K562 (cell line): ENCODE results near the gene MYBL2. TPM values are rescaled to one million over a fixed set of nuclear protein-coding genes. Genes with fewer than 3 reads are reported as not detected.

Experiments used
- ATAC-seq: fragments of 200-7000 bp; cut with Tn5 transposase; 3 replicates; pipeline ENCODE4 v1.9.1; 2020; ENCODE audit warnings: moderate library complexity
- BruUV-seq: library from RNA; stranded (reverse); fragments of 400-500 nt; replicated peaks from 2 replicates; lab custom pipeline; 2021; lab: Mats Ljungman, UMichigan
- CTCF ChIA-PET: fragments of 300-600 bp; formaldehyde crosslinking; extraction: SDS; loops from one replicate; lab custom pipeline; 2021; ENCODE audit warnings: low intra/inter-chr PET ratio; lab: Yijun Ruan, JAX
- POLR2A ChIA-PET: fragments of 300-600, 350-650 bp; sonication (Branson Sonifier 250); formaldehyde crosslinking; extraction: SDS; loops from one replicate; lab custom pipeline; 2021; ENCODE audit warnings: antibody characterized with exemption, inconsistent platforms; lab: Yijun Ruan, JAX
- DNase-seq, 4 experiments: peaks; one replicate each; pipeline versions ENCODE4 v3.0.0 to v3.0.0-alpha.2; 2011 to 2018; ENCODE audit warnings: low spot score in 3 of 4, mixed read lengths in 3 of 4; ENCODE audit errors: extremely low read depth in 1 of 4
- FAIRE-seq: peaks from 2 replicates; lab custom pipeline; 2011; peaks lifted over from hg19 to GRCh38; lab: Jason Lieb, UNC
- H2AFZ ChIP-seq: 2 replicates; pipeline ENCODE4 v1.6.0; 2011; ENCODE audit warnings: low read depth, low read length, control low read depth, inconsistent platforms
- H3K27ac ChIP-seq: fragments of 200-600 bp; 3 replicates; pipeline ENCODE4 v1.8.0; 2011; ENCODE audit warnings: low read depth, mild to moderate bottlenecking, control low read depth, inconsistent platforms, low read length, moderate library complexity, mixed read lengths; ENCODE audit errors: extremely low read depth
- H3K27me3 ChIP-seq, 2 experiments: fragments of 300-600 bp in 1 of 2; 2 replicates in 1 of 2; 3 replicates in 1 of 2; pipeline versions ENCODE4 v1.6.0 to v1.8.0; 2011; ENCODE audit warnings: inconsistent platforms in 2 of 2, low read length in 2 of 2, mild to moderate bottlenecking in 1 of 2, mixed read lengths in 1 of 2, moderate library complexity in 1 of 2; ENCODE audit not compliant: control insufficient read depth in 2 of 2, insufficient read depth in 2 of 2
- H3K36me3 ChIP-seq: fragments of 300-600 bp; 3 replicates; pipeline ENCODE4 v1.8.0; 2011; ENCODE audit warnings: mild to moderate bottlenecking, low read length, inconsistent platforms; ENCODE audit not compliant: control insufficient read depth, insufficient read depth
- H3K4me1 ChIP-seq, 2 experiments: fragments of 200-600 bp in 1 of 2; replicated peaks in 1 of 2; 2 replicates in 1 of 2; 3 replicates in 1 of 2; pipeline versions ENCODE4 v1.5.1 to v1.8.0; 2011; ENCODE audit warnings: inconsistent platforms in 2 of 2, low read length in 2 of 2, mild to moderate bottlenecking in 1 of 2, mixed read lengths in 1 of 2, moderate library complexity in 1 of 2; ENCODE audit not compliant: control insufficient read depth in 2 of 2, insufficient read depth in 2 of 2
- H3K4me2 ChIP-seq: 2 replicates; pipeline ENCODE4 v1.6.1; 2011; ENCODE audit warnings: low read length, control low read depth, inconsistent platforms, mixed read lengths; ENCODE audit not compliant: insufficient read depth
- H3K4me3 ChIP-seq: fragments of 200-600 bp; sonication (generic), shearing (Covaris generic); 2 replicates; pipeline ENCODE4 v1.5.1; 2016; ENCODE audit warnings: control low read depth, inconsistent platforms
- H3K79me2 ChIP-seq: fragments of 200-600 bp; 3 replicates; pipeline ENCODE4 v1.8.0; 2011; ENCODE audit warnings: low read length, inconsistent platforms; ENCODE audit not compliant: control insufficient read depth, insufficient read depth
- H3K9ac ChIP-seq, 2 experiments: 2 replicates each; pipeline versions ENCODE4 v1.6.0 to v1.6.1; 2011; ENCODE audit warnings: low read depth in 2 of 2, low read length in 2 of 2, control low read depth in 1 of 2, inconsistent platforms in 1 of 2, mild to moderate bottlenecking in 1 of 2, mixed read lengths in 1 of 2; ENCODE audit not compliant: insufficient read depth in 1 of 2
- H3K9me1 ChIP-seq: one replicate; pipeline ENCODE4 v1.6.0; 2011; ENCODE audit warnings: inconsistent platforms, mild to moderate bottlenecking, low read length, moderate library complexity; ENCODE audit not compliant: control insufficient read depth, insufficient read depth
- H3K9me3 ChIP-seq: replicated peaks from 2 replicates; pipeline ENCODE4 v1.5.1; 2011; ENCODE audit warnings: low read depth, low read length, inconsistent platforms; ENCODE audit not compliant: control insufficient read depth, insufficient read depth
- H4K20me1 ChIP-seq: replicated peaks from 2 replicates; pipeline ENCODE4 v1.6.1; 2011; ENCODE audit warnings: low read length, inconsistent platforms, mixed read lengths; ENCODE audit not compliant: control insufficient read depth, insufficient read depth
- FOS ChIP-seq: IDR thresholded peaks from 3 replicates; pipeline ENCODE4 v1.6.1; 2011; ENCODE audit not compliant: insufficient read length; ENCODE audit errors: extremely low read depth
- FUS ChIP-seq: fragments of 200-400 bp; formaldehyde crosslinking; optimal IDR thresholded peaks from 2 replicates; pipeline ENCODE3; 2017; ENCODE audit warnings: low read depth, low read length
- PKNOX1 ChIP-seq: fragments of 450-650 bp; IDR thresholded peaks from 2 replicates; pipeline ENCODE4 v1.6.1; 2016
- RFX7 ChIP-seq: fragments of 250-450 bp; sonication (Bioruptor Pico); IDR thresholded peaks from 2 replicates; pipeline ENCODE4 v1.5.1; 2021; ENCODE audit warnings: mild to moderate bottlenecking
- ZNF274 ChIP-seq: IDR thresholded peaks from 2 replicates; pipeline ENCODE4 v1.6.1; 2011; ENCODE audit warnings: low read depth, mild to moderate bottlenecking, low read length, moderate library complexity, borderline replicate concordance
- WGBS: fragments of 100-300 bp; shearing (Covaris generic); methylation state at CpG from one replicate; pipeline ENCODE4 v1.1.6; 2016; ENCODE audit warnings: low coverage, mixed read lengths; ENCODE audit not compliant: insufficient coverage; ENCODE audit errors: missing lambda C conversion rate; 5-methylcytosine and 5-hydroxymethylcytosine counted together
- in situ Hi-C: fragments of 300-500 bp; cut with MboI; formaldehyde crosslinking; loops from 4 replicates; pipeline ENCODE4 v1.15.0; 2018; ENCODE audit warnings: inconsistent platforms, mixed read lengths
- intact Hi-C: fragments of 100-400 bp; cut with micrococcal nuclease; formaldehyde crosslinking; loops from 2 replicates; pipeline ENCODE4 v1.14.2; 2022
- polyA plus RNA-seq, 8 experiments: library from polyadenylated mRNA; depleted of rRNA in 4 of 8; stranded (reverse) in 5 of 8; unstranded in 3 of 8; fragments of >200 nt; fragmentation: Nextera tagmentation in 2 of 8; fragmentation: Illumina TruSeq in 1 of 8; extraction: Ambion mirVana in 2 of 8; extraction: Trizol in 1 of 8; gene quantifications; 2 replicates each; pipeline versions ENCODE4 v1.2.1 to v1.2.3, GENCODE V29; 2011 to 2014; ENCODE audit warnings: inconsistent platforms in 1 of 8, missing spikeins in 1 of 8
- total RNA-seq, 7 experiments: library from RNA; depleted of rRNA in 6 of 7; stranded (reverse); fragments of >200 nt in 6 of 7; fragmentation: Illumina TruSeq in 2 of 7; extraction: Trizol in 2 of 7; gene quantifications; 2 replicates each; pipeline versions ENCODE4 v1.2.1 to v1.2.3, GENCODE V29; 2011 to 2021; ENCODE audit warnings: low replicate concordance in 1 of 7

The MYBL2 gene
- total and polyA plus RNA-seq, 9 of the 15 experiments (the other 6 are each of a cell fraction or from before 2014, with no cell fraction given), result 4.4 to 169 (median 52.5) TPM

GRCh38 chr20:43680981-43681380 lies 14.1 kb downstream of the MYBL2 start:
- no TSS peak for BruUV-seq
- H2AFZ ChIP-seq, result no peak overlapping the region
- peaks cover 27% of the 10 kb centered on the region for H3K79me2 ChIP-seq
- H4K20me1 ChIP-seq, result peaks cover 16% of the 10 kb centered on the region
- no peak overlapping the region for H3K4me2 ChIP-seq
- no peak for DNase-seq
- no peak for TF ChIP-seq FUS
- TF ChIP-seq PKNOX1, result no peak
- TF ChIP-seq FOS, result no peak
- H3K9me3 ChIP-seq, result no peaks in the 10 kb centered on the region
- H3K36me3 ChIP-seq, result peaks cover 59% of the 10 kb centered on the region; the same call in 2 of the 3 replicates
- intact Hi-C loops, result no loop called here
- H3K9me1 ChIP-seq, result peaks cover 6% of the 10 kb centered on the region
- H3K4me3 ChIP-seq, result no peak overlapping the region
- no peak for ATAC-seq
- 89% methylated on average over 7 of the region's 7 CpGs for WGBS
- peaks cover 9 to 14% of the 10 kb centered on the region in 2 experiments; a peak in 4 of 5 replicates for H3K4me1 ChIP-seq
- no peak for FAIRE-seq
- in situ Hi-C loops, result no loop called here
- no peaks in the 10 kb centered on the region for H3K27me3 ChIP-seq
- ChIA-PET CTCF (interaction anchor here (1.0 kb wide), 1 partner anchor 96 kb away, joined by 3 read pairs; no protein-coding TSS in a partner anchor), POLR2A (interaction anchor here (0.7 to 1.2 kb wide), 3 partner anchors 10 to 43 kb away, joined by 3 to 4 read pairs (median 3); no protein-coding TSS in a partner anchor)
- no peak overlapping the region for H3K9ac ChIP-seq
- no peak overlapping the region for H3K27ac ChIP-seq

GRCh38 chr20:43681468-43681942 lies 14.6 kb downstream of the MYBL2 start:
- Histone ChIP-seq H3K36me3 (peaks cover 59% of the 10 kb centered on the region; the same call in 2 of the 3 replicates), H4K20me1 (peaks cover 16% of the 10 kb centered on the region), H3K9me1 (peaks cover 6% of the 10 kb centered on the region), H3K27me3 (no peaks in the 10 kb centered on the region), H3K79me2 (peaks cover 22% of the 10 kb centered on the region), H2AFZ (no peak overlapping the region), H3K4me2 (no peak overlapping the region), H3K27ac (no peak overlapping the region), H3K4me3 (no peak overlapping the region), H3K9me3 (no peaks in the 10 kb centered on the region), H3K4me1 (peaks cover 9 to 10% of the 10 kb centered on the region in 2 experiments; a peak in 4 of 5 replicates), H3K9ac (no peak overlapping the region)
- WGBS, result 95% methylated on average over 7 of the region's 8 CpGs
- FAIRE-seq, result no peak
- no TSS peak for BruUV-seq
- peak in 2 of 4 experiments; percentile 20 to 26 for DNase-seq
- ATAC-seq, result 0 out of 3 replicates have a peak, but pooled peaks have one; percentile 19
- CTCF ChIA-PET, result interaction anchor here (1.0 kb wide), 1 partner anchor 96 kb away, joined by 3 read pairs; no protein-coding TSS in a partner anchor
- in situ Hi-C loops, result no loop called here
- intact Hi-C loops, result no loop called here
- POLR2A ChIA-PET, result interaction anchor here (0.6 to 1.2 kb wide), 3 partner anchors 11 to 14 kb away, joined by 3 to 4 read pairs (median 3); no protein-coding TSS in a partner anchor
- TF ChIP-seq ZNF274 (no peak), RFX7 (CRISPR knock-in tag) (no peak)
